HG03175 (cell line): ENCODE results near the gene CLPTM1.

Experiments used
- ATAC-seq: cut with Tn5 transposase; IDR thresholded peaks from one replicate; pipeline ENCODE4 v1.9.1; 2021; ENCODE audit warnings: mild to moderate bottlenecking, moderate library complexity; ENCODE audit not compliant: unreplicated experiment

The CLPTM1 gene

GRCh38 chr19:45005787-45006186 is 50.6 kb downstream of the CLPTM1 start:
- no peak for ATAC-seq

DNA sequence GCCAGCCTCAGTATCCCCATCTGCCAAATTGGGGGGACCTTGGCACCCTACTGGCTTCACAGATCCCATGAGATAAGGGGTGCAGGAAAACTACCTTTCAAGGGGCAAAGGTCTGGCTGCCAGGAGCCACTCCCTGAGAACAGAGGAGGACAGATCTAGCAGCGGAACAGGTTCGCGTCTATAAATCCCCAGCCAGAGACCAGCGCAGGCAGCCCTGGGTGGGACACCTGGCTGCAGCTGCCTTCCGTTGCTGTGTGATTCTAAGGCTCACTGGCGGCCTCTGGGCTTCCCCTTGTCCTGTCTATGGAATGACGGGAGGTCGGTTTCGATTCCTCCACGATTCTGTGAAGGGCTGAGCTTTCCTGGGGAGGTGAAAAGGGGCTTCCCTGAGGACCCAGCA is 53.4 kb downstream of the CLPTM1 start:
- no peak for ATAC-seq

DNA sequence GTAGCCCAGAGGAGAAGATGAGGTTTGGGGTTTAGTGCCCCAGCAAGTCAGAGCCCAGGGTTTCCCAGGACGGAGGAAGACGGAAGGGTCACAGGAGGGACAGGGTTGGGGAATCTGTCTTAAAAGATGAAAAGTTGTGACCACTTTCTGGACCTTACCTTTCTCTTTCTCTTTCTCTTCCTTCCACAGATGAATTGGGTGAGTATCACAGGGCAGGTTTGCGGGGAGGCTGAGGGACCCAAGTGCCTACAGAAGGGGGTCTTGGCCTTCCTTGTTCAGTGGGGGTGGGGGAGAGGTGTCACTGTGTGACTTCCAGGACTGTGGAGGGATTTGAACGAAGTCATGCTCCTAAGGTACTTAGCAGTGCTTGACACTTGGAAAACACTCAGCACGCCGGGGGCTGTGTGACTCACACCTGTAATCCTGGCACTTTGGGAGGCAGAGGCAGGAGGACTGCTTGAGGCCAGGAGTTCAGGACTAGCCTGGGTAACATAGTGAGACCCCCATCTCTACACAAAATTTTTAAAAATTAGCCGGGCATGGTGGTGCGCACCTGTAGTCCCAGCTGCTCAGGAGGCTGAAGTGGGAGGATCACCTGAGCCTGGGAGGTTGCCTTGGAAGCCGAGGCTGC is 54.6 kb downstream of the CLPTM1 start:
- no peak for ATAC-seq

DNA sequence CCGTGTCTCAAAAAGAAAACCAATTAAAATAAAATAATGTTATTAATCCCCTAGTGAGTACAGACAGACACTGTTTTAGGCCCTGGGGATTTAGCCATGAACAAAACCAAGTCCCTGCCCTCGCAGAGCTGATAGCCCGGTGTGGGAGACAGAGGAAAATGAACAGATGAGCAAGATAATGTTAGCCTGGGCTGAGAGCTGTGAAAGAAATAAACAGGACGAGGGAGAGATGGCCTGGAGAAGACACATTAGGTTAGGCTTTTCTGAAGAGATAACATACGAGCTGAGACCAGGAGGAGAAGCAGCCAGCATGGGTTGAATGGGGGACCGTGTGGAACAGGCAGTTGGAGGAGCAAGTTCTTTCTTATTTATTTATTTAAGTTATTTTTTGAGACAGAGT is 55.1 kb downstream of the CLPTM1 start:
- ATAC-seq, result no peak

- ATAC-seq, result no peak
Observed at GRCh38 chr19:45011959-45012358, 56.8 kb downstream of the CLPTM1 start.

DNA sequence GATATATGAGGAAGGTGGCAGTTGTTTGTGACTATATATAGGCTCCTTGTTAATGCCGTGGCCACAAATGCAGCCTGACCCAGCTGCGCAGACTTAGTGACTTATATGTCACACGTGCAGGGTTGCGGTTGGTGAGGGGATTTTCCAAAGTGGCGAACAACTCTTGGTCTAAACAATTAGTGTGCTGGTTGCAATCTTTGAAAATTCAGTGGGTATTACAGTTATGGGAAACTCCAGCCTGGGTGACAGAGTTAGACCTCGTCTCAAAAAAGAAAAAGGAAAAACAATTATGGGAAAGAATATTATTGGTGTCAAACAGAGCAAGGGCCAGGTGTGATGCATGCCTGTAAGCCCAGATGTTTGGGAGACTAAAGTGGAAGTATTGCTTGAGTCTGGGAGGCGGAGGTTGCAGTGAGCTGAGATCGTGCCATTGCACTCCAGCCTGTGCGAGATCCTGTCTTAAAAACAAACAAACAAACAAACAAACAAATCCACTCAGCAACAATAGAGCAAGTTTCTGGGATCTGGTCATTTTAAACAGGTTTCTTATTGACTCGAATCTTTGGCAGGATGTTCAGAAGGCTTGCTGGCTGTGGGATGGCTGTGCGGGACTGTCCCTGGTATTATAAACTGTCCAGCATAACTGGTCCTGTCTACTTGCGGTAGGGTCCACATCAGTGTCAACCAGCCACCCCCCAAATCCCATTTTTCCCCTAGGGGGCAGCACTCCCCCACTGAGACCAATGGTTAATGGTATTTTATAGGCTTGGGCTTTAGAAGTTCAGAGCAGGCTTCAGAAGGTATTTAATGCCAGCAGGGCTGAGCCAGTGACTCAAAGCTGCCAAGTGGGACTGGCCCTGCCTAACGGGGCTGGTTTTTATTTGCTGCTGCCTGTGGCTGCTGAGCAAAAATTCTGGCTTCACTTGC is 61.5 kb downstream of the CLPTM1 start:
- peak; percentile 84 for ATAC-seq

DNA sequence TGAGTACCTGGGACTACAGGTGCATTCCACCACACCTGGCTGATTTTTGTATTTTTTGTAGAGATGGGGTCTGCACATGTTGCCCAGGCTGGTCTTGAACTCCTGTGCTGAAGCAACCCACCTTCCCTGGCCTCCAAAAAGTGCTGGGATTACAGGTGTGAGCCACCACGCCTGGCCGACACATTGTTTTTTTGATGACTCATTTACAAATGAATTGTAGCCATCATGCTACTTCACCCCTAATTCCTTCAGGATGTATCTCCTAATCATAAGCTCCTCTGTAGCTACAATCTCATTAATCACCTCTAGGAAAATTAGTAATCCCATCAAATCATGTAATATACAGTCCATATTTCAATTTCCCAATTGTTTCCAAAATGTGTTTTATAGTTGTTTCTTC is 64.0 kb downstream of the CLPTM1 start:
- no peak for ATAC-seq

DNA sequence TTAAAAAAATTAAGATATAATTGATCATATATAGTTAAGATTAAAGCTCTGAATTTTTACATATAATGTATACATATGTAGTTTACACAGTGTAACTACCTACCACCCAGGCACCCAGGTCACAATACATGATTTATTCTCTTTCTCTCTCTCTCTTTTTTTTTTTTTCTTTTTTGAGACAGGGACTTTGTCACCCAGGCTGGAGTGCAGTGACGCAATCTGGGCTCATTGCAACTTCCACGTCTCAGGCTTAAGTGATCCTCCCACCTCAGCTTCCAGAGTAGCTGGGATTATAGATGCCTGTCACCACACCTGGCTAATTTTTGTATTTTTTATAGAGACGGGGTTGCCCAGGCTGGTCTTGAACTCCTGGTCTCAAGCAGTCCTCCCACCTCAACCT is 64.9 kb downstream of the CLPTM1 start:
- ATAC-seq, result no peak

GRCh38 chr19:45021971-45022370 is 66.8 kb downstream of the CLPTM1 start:
- no peak for ATAC-seq

DNA sequence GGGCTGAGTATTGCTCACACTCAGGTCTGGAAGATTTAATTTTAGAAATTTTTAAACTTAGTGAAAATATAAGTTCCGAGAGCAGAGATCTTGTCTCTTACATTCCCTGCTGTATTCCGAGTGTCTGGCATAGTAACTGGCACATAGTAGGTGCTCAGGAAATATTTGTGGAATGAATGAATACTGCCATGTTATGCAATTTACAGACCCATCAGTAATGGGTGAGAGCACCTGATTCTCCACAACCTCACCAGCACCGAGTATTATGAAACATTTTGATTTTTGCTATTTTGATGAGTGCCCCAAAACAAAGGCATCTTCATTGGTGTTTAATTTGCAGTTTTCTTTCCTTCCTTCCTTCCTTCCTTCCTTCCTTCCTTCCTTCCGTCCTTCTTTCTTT is 67.9 kb downstream of the CLPTM1 start:
- ATAC-seq, result no peak

- no peak for ATAC-seq
Observed at GRCh38 chr19:45025264-45025663, 70.1 kb downstream of the CLPTM1 start.

DNA sequence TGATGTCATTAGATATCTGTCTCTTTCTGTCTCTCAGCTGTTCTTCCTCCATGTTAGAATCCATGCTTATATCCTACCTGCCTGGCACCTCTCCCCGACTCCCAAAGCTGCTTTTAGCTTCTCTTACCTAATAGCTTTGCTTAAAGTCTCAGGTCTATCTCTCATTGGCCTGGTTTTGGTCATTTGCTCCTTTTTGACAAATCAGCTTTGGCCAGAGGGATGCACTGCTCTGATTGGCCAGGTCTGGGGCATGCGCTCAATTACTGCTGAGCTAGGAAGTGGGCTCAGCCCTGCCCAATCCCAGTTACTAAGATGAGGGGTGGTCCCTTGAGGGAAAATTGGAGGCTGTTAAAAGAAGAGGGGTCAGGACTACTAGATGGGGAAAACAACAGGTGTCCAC is 72.2 kb downstream of the CLPTM1 start:
- ATAC-seq, result no peak

DNA sequence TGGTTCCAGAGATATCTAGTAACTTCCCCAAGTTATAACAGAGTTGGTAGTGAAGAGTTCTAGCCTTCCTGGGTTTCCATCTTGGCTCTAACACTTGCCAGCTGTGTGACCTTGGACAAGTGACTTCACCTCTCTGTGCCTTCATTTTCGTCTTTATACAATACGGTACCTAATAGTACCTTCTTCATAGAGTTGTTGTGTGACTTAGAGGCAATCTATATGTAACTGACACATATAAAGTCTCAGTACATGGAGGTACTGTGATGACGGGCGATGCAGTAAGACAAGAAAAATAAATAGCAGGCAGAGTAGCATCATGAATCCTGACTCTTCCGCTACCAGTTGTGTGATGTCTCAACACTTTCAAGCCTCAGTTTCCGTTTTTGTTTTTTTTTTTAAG is 75.6 kb downstream of the CLPTM1 start:
- ATAC-seq, result no peak

- no peak for ATAC-seq
Observed at GRCh38 chr19:45032421-45032820, 77.2 kb downstream of the CLPTM1 start.

- ATAC-seq, result no peak
Observed at GRCh38 chr19:45035755-45036154, 80.6 kb downstream of the CLPTM1 start.

DNA sequence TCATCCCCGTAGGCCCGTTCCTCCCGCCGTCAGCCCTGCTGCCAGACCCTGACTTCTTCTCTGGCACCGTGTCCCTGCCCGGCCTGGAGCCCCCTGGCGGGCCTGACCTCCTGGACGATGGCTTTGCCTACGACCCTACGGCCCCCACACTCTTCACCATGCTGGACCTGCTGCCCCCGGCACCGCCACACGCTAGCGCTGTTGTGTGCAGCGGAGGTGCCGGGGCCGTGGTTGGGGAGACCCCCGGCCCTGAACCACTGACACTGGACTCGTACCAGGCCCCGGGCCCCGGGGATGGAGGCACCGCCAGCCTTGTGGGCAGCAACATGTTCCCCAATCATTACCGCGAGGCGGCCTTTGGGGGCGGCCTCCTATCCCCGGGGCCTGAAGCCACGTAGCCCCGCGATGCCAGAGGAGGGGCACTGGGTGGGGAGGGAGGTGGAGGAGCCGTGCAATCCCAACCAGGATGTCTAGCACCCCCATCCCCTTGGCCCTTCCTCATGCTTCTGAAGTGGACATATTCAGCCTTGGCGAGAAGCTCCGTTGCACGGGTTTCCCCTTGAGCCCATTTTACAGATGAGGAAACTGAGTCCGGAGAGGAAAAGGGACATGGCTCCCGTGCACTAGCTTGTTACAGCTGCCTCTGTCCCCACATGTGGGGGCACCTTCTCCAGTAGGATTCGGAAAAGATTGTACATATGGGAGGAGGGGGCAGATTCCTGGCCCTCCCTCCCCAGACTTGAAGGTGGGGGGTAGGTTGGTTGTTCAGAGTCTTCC is 82.4 kb downstream of the CLPTM1 start:
- no peak for ATAC-seq

GRCh38 chr19:45038931-45039893 is 84.0 kb downstream of the CLPTM1 start, which contains the start of gene CLASRP:
Gene CLASRP (plus strand): TSS chr19:45039045. CDS start chr19:45040213, 1,168 bp downstream.
- ATAC-seq, result peak; percentile 82

DNA sequence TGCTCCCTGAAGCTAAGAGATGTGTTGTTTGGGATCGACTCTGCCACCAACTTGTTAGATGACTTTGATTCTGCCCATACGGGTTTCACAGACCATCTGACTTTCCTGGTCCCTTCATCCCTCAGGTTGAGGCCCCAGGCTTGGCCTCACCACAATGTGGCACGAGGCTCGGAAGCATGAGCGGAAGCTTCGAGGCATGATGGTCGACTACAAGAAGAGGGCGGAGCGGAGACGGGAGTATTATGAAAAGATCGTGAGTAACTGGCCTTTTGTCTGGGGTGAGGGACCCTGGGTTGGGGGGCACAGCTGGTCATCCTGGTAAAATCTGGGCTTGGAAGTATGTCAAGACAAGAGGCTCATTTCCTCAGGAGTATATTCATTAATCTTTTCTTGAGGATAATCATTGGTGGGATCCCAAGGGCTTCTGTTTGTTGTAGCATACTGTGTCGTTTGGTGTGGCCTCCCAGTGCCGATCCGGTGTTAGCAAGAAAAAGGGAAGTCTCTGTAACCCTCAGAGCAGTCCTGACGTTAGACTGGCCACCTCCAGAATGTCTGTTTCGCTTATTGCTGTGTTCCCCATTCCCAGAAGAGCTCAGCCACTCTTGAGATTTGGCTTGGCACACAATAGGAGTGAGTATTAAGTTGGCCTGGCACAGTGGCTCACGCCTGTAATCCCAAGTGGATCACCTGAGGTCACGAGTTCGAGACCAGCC is 85.0 kb downstream of the CLPTM1 start:
- no peak for ATAC-seq

DNA sequence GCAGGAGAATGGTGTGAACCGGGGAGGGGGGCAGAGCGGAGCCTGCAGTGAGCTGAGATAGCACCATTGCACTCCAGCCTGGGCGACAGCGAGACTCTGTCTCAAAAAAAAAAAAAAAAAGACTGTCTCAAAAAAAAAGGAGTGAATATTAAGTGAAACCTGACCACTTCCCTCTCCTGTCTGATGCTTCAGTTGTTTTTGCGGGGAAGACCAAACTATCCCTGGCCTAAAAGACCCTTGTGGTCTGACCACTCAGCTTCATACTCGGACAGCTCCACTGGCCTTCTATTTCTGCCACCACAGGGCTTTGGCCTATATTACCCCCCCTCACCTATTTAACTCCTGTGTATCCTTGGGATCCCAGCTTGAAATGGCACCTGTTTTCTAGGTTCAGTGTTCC is 85.9 kb downstream of the CLPTM1 start:
- ATAC-seq, result no peak
